Smooth muscle cell of the brain vasculature (primary cell): ENCODE data around the gene DGKA.

Experiments used
- DNase-seq: peaks from one replicate; pipeline ENCODE4 v3.0.0-alpha.2; 2012; ENCODE audit warnings: low read depth, low spot score

Gene DGKA

DNA sequence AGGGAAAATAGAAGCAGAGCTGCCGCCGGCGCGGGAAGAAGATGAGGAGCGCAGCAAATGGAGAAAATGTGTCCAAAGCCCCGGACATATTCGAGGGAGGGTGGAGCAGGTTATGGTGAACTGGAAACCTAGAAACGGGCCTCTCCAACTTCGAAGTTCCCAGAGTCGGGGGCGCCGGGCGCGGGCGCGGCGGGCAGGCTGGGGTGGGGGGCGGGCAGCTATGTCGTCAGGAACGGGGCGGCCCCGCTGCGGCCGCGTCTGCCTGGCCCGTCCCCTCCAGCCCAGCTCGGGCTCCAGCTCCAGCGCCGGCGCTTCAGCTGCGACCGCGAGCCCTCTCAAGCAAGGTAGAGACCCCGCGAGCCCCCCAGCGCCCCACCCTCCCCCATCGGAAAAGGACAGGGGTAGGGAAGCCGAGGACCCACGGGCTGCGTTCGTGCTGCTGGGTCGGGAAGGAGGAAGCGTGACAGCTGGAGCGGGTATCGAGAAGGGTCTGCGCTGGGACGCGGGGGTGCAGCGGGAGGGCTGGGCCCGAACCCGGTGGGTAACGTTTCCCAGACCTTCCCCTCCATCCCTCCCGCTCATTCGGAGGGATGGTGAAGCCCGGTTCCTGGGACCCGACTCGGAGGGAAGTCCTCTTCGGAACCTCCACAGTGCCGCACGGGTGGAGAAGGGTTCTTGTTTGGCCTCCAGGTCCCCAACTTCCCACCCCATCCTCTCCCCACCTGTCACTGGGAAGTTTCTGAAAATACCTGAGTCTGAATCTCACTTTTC is 1.0 kb downstream of the DGKA start:
- DNase-seq = no peak

DNA sequence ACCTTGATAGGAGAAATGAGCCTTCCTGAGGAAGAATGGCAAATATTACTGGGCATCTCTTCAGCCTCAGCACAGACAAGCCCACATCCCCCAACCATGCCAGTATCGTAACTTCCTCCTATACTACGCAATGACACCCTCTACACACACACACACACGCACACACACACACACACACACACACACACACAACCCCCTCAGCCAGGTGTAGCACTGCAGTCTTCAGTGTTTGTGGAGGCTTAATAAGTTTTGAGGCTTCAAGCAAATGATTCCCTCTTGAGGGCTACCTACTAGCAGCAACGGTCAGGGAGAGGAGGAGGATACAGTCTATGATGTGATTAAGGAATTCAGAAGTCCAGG is 1.6 kb downstream of the DGKA start:
- DNase-seq = no peak

- DNase-seq = no peak
Measured at GRCh38 chr12:55933169-55933798, 2.3 kb downstream of the DGKA start.

DNA sequence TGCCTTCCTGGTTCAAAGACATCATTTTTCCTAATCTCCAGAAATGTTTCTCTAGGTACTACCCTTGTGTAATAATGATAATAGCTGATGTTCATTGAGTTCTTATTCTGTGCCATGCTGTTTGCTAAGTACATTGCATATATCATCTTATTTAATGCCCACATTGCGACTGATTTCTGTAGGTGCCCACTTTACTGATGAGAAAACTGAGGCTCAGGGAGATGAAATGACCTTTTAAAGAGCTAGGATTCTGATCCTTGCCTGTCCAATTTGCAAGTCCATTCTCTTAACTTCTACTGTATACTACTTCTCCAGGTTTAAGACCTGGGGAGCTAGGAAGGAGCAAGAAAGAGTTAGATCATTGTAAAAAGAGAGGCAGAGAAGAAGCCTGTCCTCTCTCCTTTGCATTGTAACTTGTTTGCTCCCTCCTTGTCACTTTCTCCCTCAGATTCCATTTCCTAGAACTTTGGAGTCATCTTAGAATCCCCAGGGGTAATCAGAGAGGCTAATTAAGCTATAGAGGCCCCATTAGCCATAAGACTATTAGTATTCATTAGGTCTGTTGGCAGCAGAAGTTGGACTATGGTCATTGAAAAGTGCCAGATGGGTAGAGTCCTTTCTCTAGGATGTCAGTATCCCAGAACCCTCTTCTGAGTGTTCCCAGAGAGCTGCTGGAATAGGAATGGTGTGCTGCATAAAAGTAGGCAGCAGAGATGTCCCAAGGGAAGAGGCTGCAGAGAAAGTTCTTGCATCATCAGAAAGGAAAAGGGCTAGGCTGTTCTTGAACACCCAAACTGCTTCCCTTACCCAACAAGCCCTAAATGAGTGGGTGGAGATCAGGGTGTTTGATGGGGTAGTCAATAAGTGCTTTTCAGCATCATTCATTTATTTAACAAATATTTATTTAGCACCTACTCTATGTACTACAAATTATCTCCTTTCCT is 3.1 kb downstream of the DGKA start:
- DNase-seq = no peak

DNA sequence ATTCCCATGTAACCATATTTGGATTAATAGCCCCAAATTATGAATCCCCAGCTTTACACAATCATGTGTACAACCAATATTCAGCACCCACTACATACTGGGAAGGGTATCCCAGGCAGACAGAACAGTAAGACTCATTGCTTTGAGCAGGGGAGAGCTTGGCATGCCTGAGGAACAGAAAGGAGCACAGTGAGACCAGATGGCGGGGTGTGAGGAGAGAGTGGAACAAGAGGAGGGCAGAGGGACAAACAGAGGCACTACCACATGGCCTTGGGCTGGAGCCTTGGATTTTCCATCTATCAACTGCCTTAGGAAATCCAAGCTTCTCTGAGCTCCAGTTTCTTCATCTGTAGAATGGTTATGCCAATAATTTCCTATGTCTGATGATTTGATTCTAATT is 3.8 kb downstream of the DGKA start:
- DNase-seq = no peak

GRCh38 chr12:55935738-55936151 is 4.8 kb downstream of the DGKA start:
- no peak for DNase-seq

- no peak for DNase-seq
Measured at GRCh38 chr12:55937981-55938380, 7.0 kb downstream of the DGKA start.

DNA sequence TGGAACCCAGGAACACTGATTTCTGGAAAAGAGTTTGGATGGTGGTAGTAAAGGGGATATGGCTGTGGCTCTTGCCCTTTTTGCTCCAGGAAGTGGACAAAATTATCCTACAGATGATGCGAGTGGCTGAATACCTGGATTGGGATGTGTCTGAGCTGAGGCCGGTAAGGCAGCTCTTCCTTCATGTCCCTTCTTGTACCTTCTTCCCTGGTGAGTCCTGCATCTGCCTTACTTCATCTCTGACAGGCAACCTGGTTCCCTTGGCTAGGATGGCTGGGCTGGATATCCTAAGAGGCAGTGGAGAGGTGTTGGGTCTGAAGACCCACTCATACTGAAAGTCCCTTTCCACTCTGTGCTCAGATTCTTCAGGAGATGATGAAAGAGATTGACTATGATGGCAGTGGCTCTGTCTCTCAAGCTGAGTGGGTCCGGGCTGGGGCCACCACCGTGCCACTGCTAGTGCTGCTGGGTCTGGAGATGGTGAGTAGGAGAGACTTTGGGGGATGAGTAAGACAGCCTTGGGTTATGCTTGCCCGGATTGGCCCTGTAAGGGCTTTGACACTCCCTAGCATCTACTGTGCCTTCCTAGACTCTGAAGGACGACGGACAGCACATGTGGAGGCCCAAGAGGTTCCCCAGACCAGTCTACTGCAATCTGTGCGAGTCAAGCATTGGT is 8.0 kb downstream of the DGKA start:
- DNase-seq = no peak

GRCh38 chr12:55940065-55940732 is 9.2 kb downstream of the DGKA start:
- DNase-seq = no peak

DNA sequence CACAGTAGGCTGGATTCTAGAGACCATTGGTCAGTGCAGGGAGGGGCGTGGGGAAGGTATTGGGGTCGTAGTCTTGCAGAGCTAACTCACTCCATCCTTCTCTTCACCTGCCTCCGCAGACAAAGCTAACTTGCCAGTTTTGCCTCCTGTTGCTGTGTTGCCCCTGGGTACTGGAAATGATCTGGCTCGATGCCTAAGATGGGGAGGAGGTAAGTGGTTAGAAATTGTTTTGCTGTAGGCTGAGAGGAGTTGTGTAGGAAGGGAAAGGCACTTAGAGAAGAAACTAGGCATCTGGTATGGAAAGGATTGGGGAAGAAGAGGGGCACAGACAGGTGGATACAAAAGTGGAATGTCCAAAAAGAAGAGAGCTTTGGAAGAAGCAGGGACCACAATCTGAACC is 11.1 kb downstream of the DGKA start:
- no peak for DNase-seq

DNA sequence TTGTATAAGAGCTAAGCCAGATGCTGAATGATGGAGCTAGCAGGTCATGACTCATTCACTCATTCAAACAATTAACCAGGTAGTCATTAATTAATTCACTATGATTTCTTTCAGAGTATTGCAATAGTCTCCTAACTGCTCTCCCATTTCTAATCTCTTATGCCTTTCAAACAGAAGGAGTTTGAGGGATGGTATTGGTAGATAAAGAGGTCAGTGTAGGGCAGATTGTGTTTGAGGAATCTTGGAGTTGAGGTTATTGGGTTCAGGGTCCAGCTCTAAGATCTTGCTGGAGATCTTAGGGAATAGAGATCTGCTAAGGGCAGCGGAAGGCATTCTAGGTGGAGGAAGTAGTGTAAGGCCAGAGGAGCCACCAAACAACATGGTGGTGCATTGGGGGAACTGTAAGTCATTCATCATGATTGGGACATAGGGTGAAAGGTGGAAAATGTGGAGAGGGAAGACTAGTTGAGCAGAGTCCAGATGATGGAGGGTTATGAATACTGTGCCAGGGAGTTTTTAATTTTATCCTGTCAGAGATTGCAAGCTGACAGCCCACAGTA is 11.7 kb downstream of the DGKA start:
- no peak for DNase-seq

DNA sequence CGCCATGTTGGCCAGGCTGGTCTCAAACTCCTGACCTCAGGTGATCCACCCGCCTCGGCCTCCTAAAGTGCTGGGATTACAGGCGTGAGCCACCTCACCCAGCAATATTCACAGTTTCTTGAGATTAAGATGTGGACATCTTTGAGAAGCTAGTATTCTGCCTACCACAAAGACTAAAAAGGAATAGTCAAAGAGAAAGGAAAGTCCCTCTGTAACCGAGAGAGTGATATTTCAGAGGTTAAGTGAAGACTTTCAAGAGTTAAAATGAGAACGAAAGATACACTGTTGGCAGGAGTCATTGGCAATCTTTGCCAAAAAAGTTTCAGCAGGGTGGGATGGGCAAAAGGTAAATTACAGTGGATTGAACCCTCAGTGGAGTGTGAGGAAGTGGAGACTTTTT is 15.6 kb downstream of the DGKA start:
- DNase-seq = no peak

GRCh38 chr12:55955344-55955743 is 24.4 kb downstream of the DGKA start:
- no peak for DNase-seq

- DNase-seq = no peak
Measured at GRCh38 chr12:55955800-55956508, 25.0 kb downstream of the DGKA start.

DNA sequence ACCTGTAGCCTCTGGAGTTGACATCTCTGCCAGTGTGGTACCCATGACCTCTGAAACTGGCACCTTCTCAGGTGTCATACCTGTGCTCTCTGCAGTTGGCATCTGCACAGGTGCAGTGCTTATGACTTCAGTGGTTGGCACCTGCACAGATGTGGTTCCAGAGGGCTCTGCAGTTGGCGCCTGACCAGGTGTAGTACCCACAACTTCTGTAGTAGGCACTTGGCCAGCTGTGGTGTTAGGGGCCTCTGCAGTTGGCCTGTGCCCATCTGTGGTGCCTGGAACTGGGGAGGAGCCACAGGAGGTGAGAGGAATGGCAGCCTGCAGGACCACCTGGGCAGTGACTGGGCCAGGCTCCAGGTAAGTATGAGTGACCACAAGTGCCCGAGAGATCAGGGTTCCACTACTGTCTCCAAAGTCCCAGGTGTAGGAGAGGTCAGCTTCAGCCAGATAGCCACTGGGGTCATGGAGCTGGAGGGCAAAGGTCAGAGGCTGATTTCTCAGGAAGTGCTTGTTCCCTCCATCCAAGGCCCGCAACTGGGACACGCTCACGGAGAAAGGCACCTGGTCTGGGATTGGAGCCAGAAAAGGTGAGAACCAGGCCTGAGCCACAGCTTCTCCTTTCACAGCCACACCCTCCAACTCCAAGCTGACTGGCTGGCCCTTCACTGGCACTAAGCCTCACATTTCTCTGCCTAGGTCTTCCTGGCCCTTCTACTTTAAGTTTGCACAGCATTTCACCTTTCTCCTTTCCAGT is 26.3 kb downstream of the DGKA start:
- no peak for DNase-seq

DNA sequence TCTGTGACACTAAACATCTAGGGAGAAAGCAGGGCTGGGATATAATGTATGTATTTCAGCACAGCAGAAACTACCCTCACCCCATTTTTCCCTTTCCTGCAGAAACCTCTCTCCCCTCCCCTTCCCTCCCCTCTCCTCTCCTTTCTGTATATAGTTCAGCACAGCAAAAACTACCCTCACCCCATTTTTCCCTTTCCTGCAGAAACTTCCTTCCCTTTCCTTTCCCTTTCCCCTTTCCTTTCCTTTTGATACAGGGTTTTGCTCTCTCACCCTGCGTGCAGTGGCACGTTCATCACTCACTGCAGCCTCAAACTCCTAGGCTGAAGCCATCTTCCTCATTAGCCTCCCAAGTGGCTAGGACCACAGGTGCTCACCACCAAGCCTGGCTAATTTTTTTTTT is 32.8 kb downstream of the DGKA start:
- no peak for DNase-seq

DNA sequence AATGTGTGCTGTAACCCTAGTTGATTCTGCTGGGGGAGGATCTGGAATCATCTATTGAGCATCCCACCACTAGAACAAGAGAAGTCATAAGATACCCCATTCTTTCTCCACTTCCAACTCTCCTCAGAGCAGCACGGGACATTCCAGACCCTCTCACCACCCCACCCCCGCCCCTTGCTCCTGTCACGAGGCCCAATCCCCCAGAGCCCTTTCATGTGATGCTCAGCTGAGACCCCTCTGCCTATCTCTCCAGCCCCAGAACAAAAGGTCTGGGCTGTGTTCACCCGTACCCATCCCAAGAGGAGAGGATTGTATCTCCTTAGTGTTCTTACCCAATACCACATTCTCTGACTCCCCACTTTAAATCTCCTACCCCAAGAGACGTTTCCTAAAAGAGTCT is 34.3 kb downstream of the DGKA start:
- no peak for DNase-seq

DNA sequence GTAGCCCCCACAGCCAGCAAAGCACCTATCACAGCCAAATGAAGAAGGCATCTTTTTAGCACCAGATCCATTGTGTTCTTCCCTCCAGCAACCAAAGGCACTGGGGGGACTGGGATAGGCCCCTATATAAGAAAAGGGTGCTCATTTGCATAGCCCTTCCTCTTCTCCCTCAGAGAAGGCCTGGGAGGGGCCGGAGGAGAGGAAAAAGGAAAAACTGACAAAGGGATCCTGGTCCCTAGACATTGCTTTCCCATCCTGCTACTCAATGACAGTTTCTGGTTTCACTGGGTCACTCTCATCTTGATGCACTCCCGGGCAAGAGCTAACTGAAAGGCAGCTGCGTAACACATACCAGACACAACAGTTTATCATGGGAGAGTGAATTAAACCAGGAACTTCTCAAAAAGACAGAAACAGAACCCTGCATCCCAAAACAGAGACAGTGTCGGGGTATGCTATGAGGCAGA is 35.0 kb downstream of the DGKA start, which contains the start of gene PMEL:
Gene PMEL, minus strand, starts transcription at position 102 of the 467 bp plus-strand sequence. Its CDS starts 31 bp downstream, at position 71.
- DNase-seq = no peak
